Peyer's patch (tissue), 4 donors: ENCODE results near the gene TDG. TPM values are rescaled to one million over a fixed set of nuclear protein-coding genes. Genes with fewer than 3 reads are reported as not detected.

Experiments used
- DNase-seq, 3 donors: peaks; one replicate each; pipeline ENCODE4 v3.0.0-alpha.2; 2017 to 2019
- H3K27ac ChIP-seq, 4 donors: fragments of 200-600 bp; sonication (generic); one replicate each; pipeline ENCODE4 v1.5.1; 2016 to 2019
- H3K27me3 ChIP-seq, 2 donors: fragments of 200-600 bp; sonication (generic); one replicate each; pipeline ENCODE4 v1.5.1; 2019
- H3K36me3 ChIP-seq, 3 donors: fragments of 200-600 bp; sonication (generic); one replicate each; pipeline ENCODE4 v1.5.1; 2016 to 2019
- H3K4me1 ChIP-seq, 4 donors: fragments of 200-600 bp; sonication (generic); one replicate each; pipeline ENCODE4 v1.5.1; 2016 to 2019
- H3K4me3 ChIP-seq, 4 donors: fragments of 200-600 bp; sonication (generic); 1 replicate in 3 of 4; 2 replicates in 1 of 4; pipeline ENCODE4 v1.5.1; 2016 to 2019; ENCODE audit warnings: mild to moderate bottlenecking in 1 of 4
- H3K9me3 ChIP-seq, 4 donors: fragments of 200-600 bp; sonication (generic); one replicate each; pipeline ENCODE4 v1.5.1; 2016 to 2019; ENCODE audit warnings: mild to moderate bottlenecking in 1 of 4
- POLR2A ChIP-seq, 2 donors: fragments of 450-650 bp; IDR thresholded peaks; one replicate each; pipeline ENCODE4 v1.5.1; 2017; ENCODE audit warnings: antibody characterized with exemption in 2 of 2, mild to moderate bottlenecking in 2 of 2, moderate library complexity in 2 of 2
- total RNA-seq, 4 donors: library from RNA; depleted of rRNA; stranded (reverse); fragments of >200 nt; gene quantifications; one replicate each; pipeline ENCODE4 v1.1.0, GENCODE V29; 2016
- TF ChIP-seq, protein P1 (sequence below), 6 experiments: fragments of 450-650 bp in 4 of 6; fragments of 200-600 bp in 2 of 6; sonication (generic) in 1 of 6; IDR thresholded peaks; one replicate each; pipeline ENCODE4 v1.5.1; 2017 to 2019; ENCODE audit warnings: antibody characterized with exemption in 6 of 6, mild to moderate bottlenecking in 3 of 6, moderate library complexity in 1 of 6

TDG gene
- total RNA-seq, 4 donors from 2014 or later, result 24.5 to 37.0 (median 31.1) TPM

DNA sequence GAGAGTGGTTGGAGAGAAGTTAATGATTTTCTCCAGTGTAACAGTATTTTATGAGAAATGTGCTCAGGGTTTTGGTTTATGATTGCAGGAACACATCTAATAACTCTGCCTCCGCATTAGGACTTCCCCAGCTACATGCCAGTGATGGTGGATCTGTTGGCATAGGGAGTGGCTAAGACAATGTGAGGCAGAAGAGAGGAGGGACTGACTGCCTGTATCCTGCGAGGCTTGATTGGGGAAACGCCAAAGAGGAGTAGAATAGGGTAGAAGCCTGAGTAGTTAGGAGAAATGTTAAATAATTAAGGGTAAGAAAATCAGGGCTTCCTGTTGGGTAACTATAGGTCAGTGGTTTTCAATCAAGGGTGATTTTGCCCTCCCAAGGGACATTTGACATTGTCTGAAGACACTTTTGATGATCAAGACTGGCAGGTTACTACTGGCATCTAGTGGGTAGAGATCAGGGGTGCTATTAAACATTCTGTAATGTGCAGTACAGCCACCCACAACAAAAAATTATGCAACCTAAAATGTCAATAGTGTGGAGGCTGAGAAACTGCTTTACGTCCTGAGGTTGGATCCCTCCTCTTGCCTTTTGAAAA is 12.8 kb downstream of the TDG start:
- H3K27me3 ChIP-seq, result no peaks in the 10 kb centered on the region
- H3K36me3 ChIP-seq, result peaks cover 0 to 59% (median 3%) of the 10 kb centered on the region in 3 donors
- H3K9me3 ChIP-seq, result no peaks in the 10 kb centered on the region
- TF ChIP-seq POLR2A (IDR thresholded peaks at IDR 0.05), result no peak
- TF ChIP-seq, protein P1, sequence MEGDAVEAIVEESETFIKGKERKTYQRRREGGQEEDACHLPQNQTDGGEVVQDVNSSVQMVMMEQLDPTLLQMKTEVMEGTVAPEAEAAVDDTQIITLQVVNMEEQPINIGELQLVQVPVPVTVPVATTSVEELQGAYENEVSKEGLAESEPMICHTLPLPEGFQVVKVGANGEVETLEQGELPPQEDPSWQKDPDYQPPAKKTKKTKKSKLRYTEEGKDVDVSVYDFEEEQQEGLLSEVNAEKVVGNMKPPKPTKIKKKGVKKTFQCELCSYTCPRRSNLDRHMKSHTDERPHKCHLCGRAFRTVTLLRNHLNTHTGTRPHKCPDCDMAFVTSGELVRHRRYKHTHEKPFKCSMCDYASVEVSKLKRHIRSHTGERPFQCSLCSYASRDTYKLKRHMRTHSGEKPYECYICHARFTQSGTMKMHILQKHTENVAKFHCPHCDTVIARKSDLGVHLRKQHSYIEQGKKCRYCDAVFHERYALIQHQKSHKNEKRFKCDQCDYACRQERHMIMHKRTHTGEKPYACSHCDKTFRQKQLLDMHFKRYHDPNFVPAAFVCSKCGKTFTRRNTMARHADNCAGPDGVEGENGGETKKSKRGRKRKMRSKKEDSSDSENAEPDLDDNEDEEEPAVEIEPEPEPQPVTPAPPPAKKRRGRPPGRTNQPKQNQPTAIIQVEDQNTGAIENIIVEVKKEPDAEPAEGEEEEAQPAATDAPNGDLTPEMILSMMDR (IDR thresholded peaks at IDR 0.05), result no peak
- no peak overlapping the region for H3K4me3 ChIP-seq
- H3K27ac ChIP-seq, result no peak overlapping the region
- H3K4me1 ChIP-seq, result no peaks in the 10 kb centered on the region
- DNase-seq, result no peak

DNA sequence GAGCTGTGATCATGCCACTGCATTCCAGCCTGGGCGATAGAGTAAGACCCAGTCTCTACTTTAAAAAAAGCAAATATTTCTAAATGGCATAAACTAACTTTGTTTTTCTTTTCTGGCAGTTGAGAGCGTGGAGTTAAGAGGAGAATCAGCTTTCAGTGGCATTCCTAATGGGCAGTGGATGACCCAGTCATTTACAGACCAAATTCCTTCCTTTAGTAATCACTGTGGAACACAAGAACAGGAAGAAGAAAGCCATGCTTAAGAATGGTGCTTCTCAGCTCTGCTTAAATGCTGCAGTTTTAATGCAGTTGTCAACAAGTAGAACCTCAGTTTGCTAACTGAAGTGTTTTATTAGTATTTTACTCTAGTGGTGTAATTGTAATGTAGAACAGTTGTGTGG is 21.2 kb downstream of the TDG start:
- Histone ChIP-seq H3K9me3 (no peaks in the 10 kb centered on the region), H3K36me3 (peaks cover 0 to 68% (median 3%) of the 10 kb centered on the region in 3 donors), H3K27ac (no peak overlapping the region), H3K4me1 (no peaks in the 10 kb centered on the region), H3K27me3 (no peaks in the 10 kb centered on the region), H3K4me3 (no peak overlapping the region)
- no peak for TF ChIP-seq POLR2A (IDR thresholded peaks at IDR 0.05)
- TF ChIP-seq, protein P1 (IDR thresholded peaks at IDR 0.05), result no peak
- no peak for DNase-seq

DNA sequence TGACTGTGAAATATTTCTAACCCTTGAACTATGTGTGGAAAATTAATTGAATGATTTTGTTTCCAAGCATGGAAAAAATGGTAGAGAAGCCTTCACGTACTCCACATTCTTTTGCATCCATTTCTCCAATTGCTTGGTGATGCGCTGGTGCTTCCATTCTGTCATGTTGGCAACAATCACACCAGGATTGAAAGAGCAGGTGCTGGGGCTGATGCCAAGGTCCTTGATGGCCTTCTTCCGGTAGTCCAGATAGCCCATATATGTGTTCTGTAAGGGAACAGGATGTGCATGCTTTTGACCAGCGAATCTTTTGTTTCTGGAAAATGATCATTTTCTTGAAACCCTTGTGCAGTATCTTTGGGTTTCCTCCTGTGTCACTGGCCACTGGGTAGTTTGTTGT is 28.6 kb downstream of the TDG start:
- Histone ChIP-seq H3K36me3 (peaks cover 0 to 9% (median 0%) of the 10 kb centered on the region in 3 donors), H3K4me3 (no peak overlapping the region), H3K27me3 (no peaks in the 10 kb centered on the region), H3K4me1 (no peaks in the 10 kb centered on the region), H3K27ac (no peak overlapping the region), H3K9me3 (no peaks in the 10 kb centered on the region)
- no peak for DNase-seq
- TF ChIP-seq POLR2A (IDR thresholded peaks at IDR 0.05), result no peak
- TF ChIP-seq, protein P1 (IDR thresholded peaks at IDR 0.05), result no peak

DNA sequence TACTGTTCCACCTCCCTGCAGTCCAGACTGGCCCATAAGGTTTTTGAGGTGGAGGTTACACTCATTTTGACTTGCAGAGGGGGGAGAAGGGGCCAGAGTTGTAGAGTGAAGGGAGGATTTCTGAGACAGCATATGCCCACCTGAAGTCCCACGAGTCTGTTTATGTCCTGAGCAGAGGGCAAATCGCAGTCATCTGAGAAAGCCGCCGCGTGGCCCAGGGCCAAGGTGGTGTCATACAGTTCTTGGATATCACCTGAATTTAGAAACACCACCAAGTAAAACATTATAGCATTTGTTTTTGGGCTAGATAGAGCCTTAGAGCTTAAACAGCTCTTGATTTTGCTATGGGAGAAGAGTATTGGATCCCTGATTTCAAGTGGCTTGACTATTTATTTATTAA is 30.9 kb downstream of the TDG start:
- Histone ChIP-seq H3K4me3 (no peak overlapping the region), H3K27me3 (no peaks in the 10 kb centered on the region), H3K9me3 (no peaks in the 10 kb centered on the region), H3K27ac (no peak overlapping the region), H3K36me3 (no peaks in the 10 kb centered on the region), H3K4me1 (no peaks in the 10 kb centered on the region)
- TF ChIP-seq, protein P1 (IDR thresholded peaks at IDR 0.05), result no peak
- no peak for TF ChIP-seq POLR2A (IDR thresholded peaks at IDR 0.05)
- DNase-seq, result no peak

DNA sequence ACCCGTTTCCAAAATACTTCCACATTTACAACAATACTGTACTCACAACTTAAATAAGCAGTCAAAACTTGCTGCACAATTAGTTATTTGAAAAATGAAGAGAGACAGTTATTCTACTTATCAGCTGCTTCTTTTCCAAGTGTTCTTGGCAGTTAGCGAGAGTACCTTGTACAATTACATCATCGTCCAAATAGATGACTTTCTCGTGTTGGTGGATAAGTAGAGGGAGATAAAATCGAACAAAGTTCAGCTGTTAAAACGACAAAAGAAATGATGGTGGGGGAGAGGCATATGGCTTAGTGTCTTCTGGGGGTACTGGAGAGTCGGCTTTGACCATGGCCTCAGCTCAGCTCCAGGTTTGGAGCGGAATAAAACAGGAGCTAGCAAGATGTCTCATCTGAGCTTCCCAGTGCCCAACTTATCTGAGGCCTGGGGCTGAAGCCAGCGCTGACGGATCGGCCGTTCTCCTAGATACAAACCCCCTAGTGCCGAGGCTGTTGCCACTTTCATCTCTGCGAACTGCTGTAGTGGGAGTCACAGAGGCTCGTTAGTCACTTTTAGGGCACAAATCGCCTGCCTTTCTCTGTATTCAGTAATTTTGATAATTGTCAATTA is 31.7 kb downstream of the TDG start:
- TF ChIP-seq POLR2A (IDR thresholded peaks at IDR 0.05), result no peak
- TF ChIP-seq, protein P1 (IDR thresholded peaks at IDR 0.05), result no peak
- Histone ChIP-seq H3K27me3 (no peaks in the 10 kb centered on the region), H3K36me3 (no peaks in the 10 kb centered on the region), H3K4me3 (no peak overlapping the region), H3K27ac (no peak overlapping the region), H3K4me1 (no peaks in the 10 kb centered on the region), H3K9me3 (no peaks in the 10 kb centered on the region)
- no peak for DNase-seq
